ENCODE measurements around the gene NUBP1.

- TF ChIP-seq CTCF (IDR thresholded peaks at IDR 0.05): no peak
- TF ChIP-seq POLR2A (IDR thresholded peaks at IDR 0.05): no peak
Measured at GRCh38 chr16:10770907-10771306, 27.3 kb downstream of the NUBP1 start.

Measured in right lobe of liver (tissue), 4 donors.